Neural cell (in vitro differentiated cells): ENCODE results near the gene GIMD1. TPM values are rescaled to one million over a fixed set of nuclear protein-coding genes. Genes with fewer than 3 reads are reported as not detected.

Experiments used
- H2AFZ ChIP-seq: fragments of 200-600, 300-800 bp; sonication (generic), shearing (Covaris generic); 2 replicates; pipeline ENCODE4 v1.6.0; 2014; ENCODE audit warnings: low read depth, mild to moderate bottlenecking, antibody characterized with exemption, low read length, moderate library complexity
- H3F3A ChIP-seq: fragments of 200-600 bp; shearing (Covaris generic); 2 replicates; pipeline ENCODE4 v1.6.1; 2016; ENCODE audit warnings: mild to moderate bottlenecking, moderate library complexity, mixed read lengths, antibody characterized with exemption, low read length; ENCODE audit not compliant: insufficient read depth, poor library complexity, severe bottlenecking
- H3K27ac ChIP-seq: fragments of 200-600, 300-800 bp; sonication (generic), shearing (Covaris generic); 2 replicates; pipeline ENCODE4 v1.5.1; 2014; ENCODE audit warnings: mild to moderate bottlenecking, low read length, moderate library complexity
- H3K27me3 ChIP-seq: fragments of 300-800, 200-600 bp; sonication (generic), shearing (Covaris generic); 2 replicates; pipeline ENCODE4 v1.6.0; 2014; ENCODE audit warnings: mild to moderate bottlenecking, low read depth, low read length, moderate library complexity; ENCODE audit not compliant: insufficient read depth
- H3K36me3 ChIP-seq: fragments of 300-800, 200-600 bp; sonication (generic), shearing (Covaris generic); 2 replicates; pipeline ENCODE4 v1.5.1; 2014; ENCODE audit warnings: mild to moderate bottlenecking, antibody characterized with exemption, low read length, moderate library complexity; ENCODE audit not compliant: insufficient read depth
- H3K4me2 ChIP-seq: fragments of 300-800, 200-600 bp; sonication (generic), shearing (Covaris generic); 2 replicates; pipeline ENCODE4 v1.6.0; 2014; ENCODE audit warnings: mild to moderate bottlenecking, low read length
- H3K4me3 ChIP-seq: fragments of 300-800, 200-600 bp; sonication (generic), shearing (Covaris generic); 2 replicates; pipeline ENCODE4 v1.5.1; 2014; ENCODE audit warnings: mild to moderate bottlenecking, low read length, moderate library complexity
- H3K79me2 ChIP-seq: fragments of 200-600 bp; shearing (Covaris generic); replicated peaks from 2 replicates; pipeline ENCODE4 v1.6.0; 2014; ENCODE audit warnings: mild to moderate bottlenecking, low read length, moderate library complexity; ENCODE audit not compliant: insufficient read depth
- H3K9ac ChIP-seq: fragments of 300-800, 200-600 bp; sonication (generic), shearing (Covaris generic); 2 replicates; pipeline ENCODE4 v1.6.1; 2016; ENCODE audit warnings: mild to moderate bottlenecking, low read length, mixed read lengths
- H3K9me2 ChIP-seq: fragments of 200-600 bp; shearing (Covaris generic); 2 replicates; pipeline ENCODE4 v1.6.1; 2016; ENCODE audit warnings: mild to moderate bottlenecking, low read length, mixed read lengths; ENCODE audit not compliant: insufficient read depth
- H3K9me3 ChIP-seq: fragments of 200-600, 300-800 bp; sonication (generic), shearing (Covaris generic); 2 replicates; pipeline ENCODE4 v1.6.1; 2016; ENCODE audit warnings: mild to moderate bottlenecking, mixed run types, low read length, moderate library complexity, mixed read lengths
- H4K20me1 ChIP-seq: fragments of 200-600 bp; shearing (Covaris generic); 2 replicates; pipeline ENCODE4 v1.6.1; 2016; ENCODE audit warnings: mild to moderate bottlenecking, mixed run types; ENCODE audit not compliant: insufficient read depth
- EP300 ChIP-seq: fragments of 450-650 bp; conservative IDR thresholded peaks from 2 replicates; pipeline ENCODE4 v1.6.1; 2014; ENCODE audit warnings: antibody characterized with exemption, mild to moderate bottlenecking, moderate library complexity; ENCODE audit not compliant: poor library complexity, severe bottlenecking
- EZH2 ChIP-seq: fragments of 200-600, 300-800 bp; shearing (Covaris generic), sonication (generic); IDR thresholded peaks from 2 replicates; pipeline ENCODE4 v1.6.1; 2014; ENCODE audit warnings: antibody characterized with exemption, low read length, borderline replicate concordance, mild to moderate bottlenecking; ENCODE audit not compliant: insufficient read depth, poor library complexity, severe bottlenecking
- MXI1 ChIP-seq: fragments of 450-650 bp; conservative IDR thresholded peaks from 2 replicates; pipeline ENCODE4 v1.6.1; 2014; ENCODE audit warnings: antibody characterized with exemption, mild to moderate bottlenecking; ENCODE audit not compliant: poor library complexity, severe bottlenecking
- POLR2AphosphoS5 ChIP-seq: IDR thresholded peaks from 2 replicates; pipeline ENCODE4 v1.6.1; 2012
- RAD21 ChIP-seq: fragments of 450-650 bp; conservative IDR thresholded peaks from 2 replicates; pipeline ENCODE4 v1.6.1; 2014; ENCODE audit warnings: antibody characterized with exemption, mild to moderate bottlenecking, moderate library complexity
- SMC3 ChIP-seq: fragments of 450-650 bp; conservative IDR thresholded peaks from 2 replicates; pipeline ENCODE4 v1.6.1; 2014; ENCODE audit warnings: antibody characterized with exemption, mild to moderate bottlenecking, moderate library complexity; ENCODE audit not compliant: poor library complexity
- TAF1 ChIP-seq: IDR thresholded peaks from 2 replicates; pipeline ENCODE4 v1.6.1; 2012; ENCODE audit warnings: low read depth
- polyA plus RNA-seq: library from polyadenylated mRNA; depleted of rRNA; stranded (reverse); fragments of >200 nt; gene quantifications from 2 replicates; pipeline ENCODE4 v1.2.3, GENCODE V29; 2014
- TF ChIP-seq, protein P1 (sequence below): fragments of 450-650 bp; IDR thresholded peaks from 2 replicates; pipeline ENCODE4 v1.5.1; 2014; ENCODE audit warnings: antibody characterized with exemption, mild to moderate bottlenecking, moderate library complexity; ENCODE audit not compliant: poor library complexity, severe bottlenecking
- TF ChIP-seq, protein P2 (sequence below): IDR thresholded peaks from 2 replicates; pipeline ENCODE4 v1.6.1; 2012; ENCODE audit warnings: borderline replicate concordance

GIMD1 gene
- polyA plus RNA-seq, 1 donor from 2014 or later, result not detected

DNA sequence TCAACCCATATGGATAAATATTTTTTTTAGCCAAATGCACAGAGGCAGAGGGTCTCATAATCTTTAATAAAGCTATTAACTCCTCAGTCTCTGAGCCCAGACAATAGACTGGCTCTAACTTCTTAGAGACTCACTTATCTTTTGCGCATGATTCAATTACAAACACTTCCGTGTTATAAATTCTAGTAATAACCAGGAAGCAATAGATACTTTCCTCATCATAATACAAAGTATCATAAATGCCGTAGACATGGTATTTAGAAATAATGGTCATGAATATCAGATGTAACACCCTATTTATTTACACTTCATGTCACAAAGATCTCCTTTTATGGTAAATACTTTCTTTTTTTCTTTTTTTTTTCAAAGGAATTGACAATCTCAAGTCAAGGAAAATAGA, 4.4 kb upstream of the GIMD1 start:
- Histone ChIP-seq H3K9me2 (no peaks in the 10 kb centered on the region), H3F3A (no peaks in the 10 kb centered on the region), H3K4me3 (no peak overlapping the region), H3K36me3 (no peaks in the 10 kb centered on the region), H3K27ac (no peak overlapping the region), H3K9me3 (no peaks in the 10 kb centered on the region), H3K27me3 (no peaks in the 10 kb centered on the region), H4K20me1 (no peaks in the 10 kb centered on the region), H3K9ac (no peak overlapping the region), H3K4me2 (no peak overlapping the region), H2AFZ (no peak overlapping the region), H3K79me2 (no peaks in the 10 kb centered on the region)
- no peak for TF ChIP-seq MXI1
- TF ChIP-seq EP300, result no peak
- TF ChIP-seq POLR2AphosphoS5, result no peak

DNA sequence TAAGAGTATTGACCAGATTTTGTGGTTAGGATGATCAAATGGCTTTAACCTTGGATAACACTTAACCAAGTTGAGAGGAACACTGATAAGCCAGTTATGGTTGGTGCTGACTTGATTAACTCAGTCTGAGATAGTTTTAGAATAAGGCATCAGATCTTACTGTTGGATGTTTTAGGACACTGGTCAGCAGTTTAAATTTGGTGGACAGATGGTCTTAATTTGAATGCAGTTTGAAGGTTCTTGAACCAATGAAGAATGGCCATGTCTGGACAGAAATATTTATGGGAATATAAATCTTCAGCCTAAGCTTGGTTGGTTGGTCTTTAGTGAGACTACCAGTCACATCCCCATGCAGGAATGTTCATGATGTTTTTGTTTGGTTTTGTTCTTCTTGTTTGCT, 2.6 kb upstream of the GIMD1 start:
- no peaks in the 10 kb centered on the region for H3K27me3 ChIP-seq
- H3K4me2 ChIP-seq, result no peak overlapping the region
- H3K9me2 ChIP-seq, result no peaks in the 10 kb centered on the region
- TF ChIP-seq POLR2AphosphoS5 (no peak), TAF1 (no peak), SMC3 (no peak)
- H2AFZ ChIP-seq, result no peak overlapping the region
- H3K36me3 ChIP-seq, result no peaks in the 10 kb centered on the region
- no peak overlapping the region for H3K27ac ChIP-seq
- H3K79me2 ChIP-seq, result no peaks in the 10 kb centered on the region
- no peaks in the 10 kb centered on the region for H3F3A ChIP-seq
- no peak overlapping the region for H3K4me3 ChIP-seq
- no peak overlapping the region for H3K9ac ChIP-seq
- no peaks in the 10 kb centered on the region for H3K9me3 ChIP-seq
- no peaks in the 10 kb centered on the region for H4K20me1 ChIP-seq

DNA sequence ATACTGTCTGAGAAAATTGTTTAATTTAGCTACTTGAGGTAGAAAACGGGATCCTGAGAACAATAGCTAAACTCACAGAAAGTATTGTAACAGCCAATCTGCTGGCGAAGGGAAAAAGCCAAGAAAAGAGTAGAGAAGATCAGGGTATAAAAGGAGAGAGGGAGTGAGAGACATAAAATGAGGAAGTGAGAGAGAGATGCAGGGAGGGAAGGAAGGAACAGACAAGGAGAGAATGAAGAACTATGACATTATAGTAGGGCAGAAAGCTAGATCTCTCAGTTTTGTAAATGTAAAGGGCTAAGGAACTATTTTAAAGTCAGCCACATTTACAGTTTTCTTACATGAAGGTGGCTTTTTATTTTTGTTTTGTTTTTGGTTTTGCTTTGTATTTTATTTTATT, 1.6 kb upstream of the GIMD1 start:
- no peaks in the 10 kb centered on the region for H3K9me3 ChIP-seq
- no peaks in the 10 kb centered on the region for H4K20me1 ChIP-seq
- H3K4me3 ChIP-seq, result no peak overlapping the region
- H3F3A ChIP-seq, result no peaks in the 10 kb centered on the region
- H3K9me2 ChIP-seq, result no peaks in the 10 kb centered on the region
- H3K79me2 ChIP-seq, result no peaks in the 10 kb centered on the region
- TF ChIP-seq POLR2AphosphoS5 (no peak), EP300 (no peak), SMC3 (no peak), EZH2 (no peak), RAD21 (no peak), TAF1 (no peak), MXI1 (no peak)
- TF ChIP-seq, protein P1, sequence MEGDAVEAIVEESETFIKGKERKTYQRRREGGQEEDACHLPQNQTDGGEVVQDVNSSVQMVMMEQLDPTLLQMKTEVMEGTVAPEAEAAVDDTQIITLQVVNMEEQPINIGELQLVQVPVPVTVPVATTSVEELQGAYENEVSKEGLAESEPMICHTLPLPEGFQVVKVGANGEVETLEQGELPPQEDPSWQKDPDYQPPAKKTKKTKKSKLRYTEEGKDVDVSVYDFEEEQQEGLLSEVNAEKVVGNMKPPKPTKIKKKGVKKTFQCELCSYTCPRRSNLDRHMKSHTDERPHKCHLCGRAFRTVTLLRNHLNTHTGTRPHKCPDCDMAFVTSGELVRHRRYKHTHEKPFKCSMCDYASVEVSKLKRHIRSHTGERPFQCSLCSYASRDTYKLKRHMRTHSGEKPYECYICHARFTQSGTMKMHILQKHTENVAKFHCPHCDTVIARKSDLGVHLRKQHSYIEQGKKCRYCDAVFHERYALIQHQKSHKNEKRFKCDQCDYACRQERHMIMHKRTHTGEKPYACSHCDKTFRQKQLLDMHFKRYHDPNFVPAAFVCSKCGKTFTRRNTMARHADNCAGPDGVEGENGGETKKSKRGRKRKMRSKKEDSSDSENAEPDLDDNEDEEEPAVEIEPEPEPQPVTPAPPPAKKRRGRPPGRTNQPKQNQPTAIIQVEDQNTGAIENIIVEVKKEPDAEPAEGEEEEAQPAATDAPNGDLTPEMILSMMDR, result no peak
- TF ChIP-seq, protein P2, sequence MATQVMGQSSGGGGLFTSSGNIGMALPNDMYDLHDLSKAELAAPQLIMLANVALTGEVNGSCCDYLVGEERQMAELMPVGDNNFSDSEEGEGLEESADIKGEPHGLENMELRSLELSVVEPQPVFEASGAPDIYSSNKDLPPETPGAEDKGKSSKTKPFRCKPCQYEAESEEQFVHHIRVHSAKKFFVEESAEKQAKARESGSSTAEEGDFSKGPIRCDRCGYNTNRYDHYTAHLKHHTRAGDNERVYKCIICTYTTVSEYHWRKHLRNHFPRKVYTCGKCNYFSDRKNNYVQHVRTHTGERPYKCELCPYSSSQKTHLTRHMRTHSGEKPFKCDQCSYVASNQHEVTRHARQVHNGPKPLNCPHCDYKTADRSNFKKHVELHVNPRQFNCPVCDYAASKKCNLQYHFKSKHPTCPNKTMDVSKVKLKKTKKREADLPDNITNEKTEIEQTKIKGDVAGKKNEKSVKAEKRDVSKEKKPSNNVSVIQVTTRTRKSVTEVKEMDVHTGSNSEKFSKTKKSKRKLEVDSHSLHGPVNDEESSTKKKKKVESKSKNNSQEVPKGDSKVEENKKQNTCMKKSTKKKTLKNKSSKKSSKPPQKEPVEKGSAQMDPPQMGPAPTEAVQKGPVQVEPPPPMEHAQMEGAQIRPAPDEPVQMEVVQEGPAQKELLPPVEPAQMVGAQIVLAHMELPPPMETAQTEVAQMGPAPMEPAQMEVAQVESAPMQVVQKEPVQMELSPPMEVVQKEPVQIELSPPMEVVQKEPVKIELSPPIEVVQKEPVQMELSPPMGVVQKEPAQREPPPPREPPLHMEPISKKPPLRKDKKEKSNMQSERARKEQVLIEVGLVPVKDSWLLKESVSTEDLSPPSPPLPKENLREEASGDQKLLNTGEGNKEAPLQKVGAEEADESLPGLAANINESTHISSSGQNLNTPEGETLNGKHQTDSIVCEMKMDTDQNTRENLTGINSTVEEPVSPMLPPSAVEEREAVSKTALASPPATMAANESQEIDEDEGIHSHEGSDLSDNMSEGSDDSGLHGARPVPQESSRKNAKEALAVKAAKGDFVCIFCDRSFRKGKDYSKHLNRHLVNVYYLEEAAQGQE, result no peak
- H3K36me3 ChIP-seq, result no peaks in the 10 kb centered on the region
- no peak overlapping the region for H3K4me2 ChIP-seq
- no peak overlapping the region for H2AFZ ChIP-seq
- H3K9ac ChIP-seq, result no peak overlapping the region
- H3K27ac ChIP-seq, result no peak overlapping the region
- no peaks in the 10 kb centered on the region for H3K27me3 ChIP-seq
